ENCODE measurements around the gene MYOM1.
"Not testable (repeated sequence)": the region's sequence is repeated elsewhere in the genome, so short reads cannot be mapped to it uniquely, and the experiment has no call there.

MYOM1 gene

GRCh38 chr18:3054214-3054613, 165.6 kb downstream of the MYOM1 start:
- DNase-seq = no peak

GRCh38 chr18:3053081-3053480, 166.7 kb downstream of the MYOM1 start:
- DNase-seq = no peak

GRCh38 chr18:3052411-3052758, 167.4 kb downstream of the MYOM1 start:
- DNase-seq = no peak

GRCh38 chr18:3051718-3052410, 167.9 kb downstream of the MYOM1 start:
- no peak for DNase-seq

GRCh38 chr18:3049897-3050454, 169.8 kb downstream of the MYOM1 start:
- DNase-seq = not testable (repeated sequence)

GRCh38 chr18:3048820-3049349, 170.9 kb downstream of the MYOM1 start:
- DNase-seq = no peak

GRCh38 chr18:3048121-3048520, 171.6 kb downstream of the MYOM1 start:
- DNase-seq = peak; percentile 59 to 66

GRCh38 chr18:3046216-3046808, 173.5 kb downstream of the MYOM1 start:
- no peak for DNase-seq

- DNase-seq = peak; percentile 77 to 89
Measured at GRCh38 chr18:3044931-3045698, 174.7 kb downstream of the MYOM1 start.

- no peak for DNase-seq
Measured at GRCh38 chr18:3042379-3042778, 177.4 kb downstream of the MYOM1 start.

- peak; percentile 53 to 88 for DNase-seq
Measured at GRCh38 chr18:3041843-3042242, 177.9 kb downstream of the MYOM1 start.

- DNase-seq = no peak
Measured at GRCh38 chr18:3040881-3041280, 178.9 kb downstream of the MYOM1 start.

- no peak for DNase-seq
Measured at GRCh38 chr18:3040173-3040572, 179.6 kb downstream of the MYOM1 start.

- no peak for DNase-seq
Measured at GRCh38 chr18:3037423-3037915, 182.3 kb downstream of the MYOM1 start.

GRCh38 chr18:3036108-3036507, 183.7 kb downstream of the MYOM1 start:
- DNase-seq = no peak

GRCh38 chr18:3035635-3036034, 184.1 kb downstream of the MYOM1 start:
- no peak for DNase-seq

- DNase-seq = no peak
Measured at GRCh38 chr18:3032721-3033120, 187.0 kb downstream of the MYOM1 start.

- no peak for DNase-seq
Measured at GRCh38 chr18:3029215-3029952, 190.4 kb downstream of the MYOM1 start.

- DNase-seq = not testable (repeated sequence)
Measured at GRCh38 chr18:3028115-3028514, 191.7 kb downstream of the MYOM1 start.

- DNase-seq = no peak
Measured at GRCh38 chr18:3027370-3027891, 192.3 kb downstream of the MYOM1 start.

GRCh38 chr18:3025544-3025943, 194.2 kb downstream of the MYOM1 start:
- DNase-seq = no peak

GRCh38 chr18:3023603-3024002, 196.2 kb downstream of the MYOM1 start:
- DNase-seq = not testable (repeated sequence)

Measured in NCI-H524 (cell line).